ENCODE measurements around the gene CDH1. TPM values are rescaled to one million over a fixed set of nuclear protein-coding genes. Genes with fewer than 3 reads are reported as not detected.
A peak's percentile ranks its signal among the peaks of the same experiment; 100 is the strongest.
"Not testable (repeated sequence)": the region's sequence is repeated elsewhere in the genome, so short reads cannot be mapped to it uniquely, and the experiment has no call there.

Gene CDH1
- total RNA-seq, 2 experiments from 2014 or later = 4.5 to 9.1 TPM

GRCh38 chr16:68778551-68779231, 41.6 kb downstream of the CDH1 start:
- POLR2A ChIA-PET = no interaction called here
- Mint-ChIP-seq H3K9me3 (ENCODE audit: low read depth) (no peaks in the 10 kb centered on the region), H3K4me3 (no peak overlapping the region), H3K27ac (no peak overlapping the region), H3K27me3 (peaks cover 2% of the 10 kb centered on the region), H3K4me1 (peaks cover 13% of the 10 kb centered on the region), H3K36me3 (ENCODE audit: low read depth) (no peaks in the 10 kb centered on the region)
- DNase-seq (no peak), ATAC-seq (no peak)
- intact Hi-C loops (cut with DNase I, micrococcal nuclease) = no loop called here
- CTCF ChIA-PET = interaction anchor here (1.0 to 1.2 kb wide), 2 partner anchors 15 to 22 kb away, joined by 3 read pairs; no protein-coding TSS in a partner anchor

- ChIA-PET POLR2A (no interaction called here), CTCF (no interaction called here)
- peaks cover 4% of the 10 kb centered on the region for H3K27me3 Mint-ChIP-seq
These were observed 42.8 kb downstream of the CDH1 start for GRCh38 chr16:68779891-68780290.

GRCh38 chr16:68781784-68782183, 44.7 kb downstream of the CDH1 start:
- ChIA-PET POLR2A (no interaction called here), CTCF (no interaction called here)
- Mint-ChIP-seq H3K27ac (no peak overlapping the region), H3K4me1 (peaks cover 10% of the 10 kb centered on the region), H3K36me3 (ENCODE audit: low read depth) (no peaks in the 10 kb centered on the region), H3K27me3 (peaks cover 4% of the 10 kb centered on the region), H3K4me3 (no peak overlapping the region), H3K9me3 (ENCODE audit: low read depth) (no peaks in the 10 kb centered on the region)
- intact Hi-C loops (cut with DNase I, micrococcal nuclease) = loop anchor here in 1 of 2 experiments (2.0 kb wide), 1 partner anchor 25 kb away; no protein-coding TSS in a partner anchor
- ATAC-seq = no peak
- DNase-seq = no peak

More at GRCh38 chr16:68779891-68780290, 42.8 kb downstream of the CDH1 start:
- Mint-ChIP-seq H3K4me1 (peaks cover 13% of the 10 kb centered on the region), H3K9me3 (ENCODE audit: low read depth) (no peaks in the 10 kb centered on the region), H3K36me3 (ENCODE audit: low read depth) (no peaks in the 10 kb centered on the region), H3K27ac (no peak overlapping the region), H3K4me3 (no peak overlapping the region)
- DNase-seq (no peak), ATAC-seq (no peak)
- intact Hi-C loops (cut with DNase I, micrococcal nuclease) = no loop called here

- peaks cover 4% of the 10 kb centered on the region for H3K27me3 Mint-ChIP-seq
- ChIA-PET POLR2A (interaction anchor here (0.7 kb wide), 1 partner anchor 26 kb away, joined by 3 read pairs; no protein-coding TSS in a partner anchor), CTCF (interaction anchor here (1.0 kb wide), 1 partner anchor 11 kb away, joined by 3 read pairs; no protein-coding TSS in a partner anchor)
These were observed 45.4 kb downstream of the CDH1 start for GRCh38 chr16:68782198-68783174.

GRCh38 chr16:68784226-68784625, 47.1 kb downstream of the CDH1 start:
- Mint-ChIP-seq H3K27ac (no peak overlapping the region), H3K36me3 (ENCODE audit: low read depth) (no peaks in the 10 kb centered on the region), H3K9me3 (ENCODE audit: low read depth) (no peaks in the 10 kb centered on the region), H3K4me1 (peaks cover 7% of the 10 kb centered on the region), H3K4me3 (no peak overlapping the region), H3K27me3 (peaks cover 4% of the 10 kb centered on the region)
- intact Hi-C loops (cut with DNase I, micrococcal nuclease) = no loop called here
- DNase-seq (no peak), ATAC-seq (no peak)
- CTCF ChIA-PET = interaction anchor here (1.0 kb wide), 1 partner anchor 17 kb away, joined by 3 read pairs; no protein-coding TSS in a partner anchor
- POLR2A ChIA-PET = no interaction called here

More at GRCh38 chr16:68782198-68783174, 45.4 kb downstream of the CDH1 start:
- Mint-ChIP-seq H3K27ac (no peak overlapping the region), H3K4me3 (no peak overlapping the region), H3K9me3 (ENCODE audit: low read depth) (no peaks in the 10 kb centered on the region), H3K4me1 (peaks cover 7% of the 10 kb centered on the region), H3K36me3 (ENCODE audit: low read depth) (no peaks in the 10 kb centered on the region)
- intact Hi-C loops (cut with DNase I, micrococcal nuclease) = loop anchor here in 1 of 2 experiments (2.0 kb wide), 1 partner anchor 26 kb away; no protein-coding TSS in a partner anchor
- ATAC-seq (peak; percentile 65), DNase-seq (peak; percentile 24)

- Mint-ChIP-seq H3K4me3 (no peak overlapping the region), H3K4me1 (peaks cover 7% of the 10 kb centered on the region), H3K27me3 (peaks cover 4% of the 10 kb centered on the region), H3K27ac (no peak overlapping the region), H3K9me3 (ENCODE audit: low read depth) (no peaks in the 10 kb centered on the region), H3K36me3 (ENCODE audit: low read depth) (no peaks in the 10 kb centered on the region)
- ChIA-PET POLR2A (no interaction called here), CTCF (no interaction called here)
- DNase-seq (no peak), ATAC-seq (no peak)
- intact Hi-C loops (cut with DNase I, micrococcal nuclease) = no loop called here
These were observed 47.6 kb downstream of the CDH1 start for GRCh38 chr16:68784721-68785120.

GRCh38 chr16:68785715-68786114, 48.6 kb downstream of the CDH1 start:
- Mint-ChIP-seq H3K9me3 (ENCODE audit: low read depth) (no peaks in the 10 kb centered on the region), H3K36me3 (ENCODE audit: low read depth) (no peaks in the 10 kb centered on the region), H3K27me3 (peaks cover 4% of the 10 kb centered on the region), H3K27ac (no peak overlapping the region), H3K4me1 (peaks cover 7% of the 10 kb centered on the region), H3K4me3 (no peak overlapping the region)
- ATAC-seq = no peak
- CTCF ChIA-PET = no interaction called here
- POLR2A ChIA-PET = no interaction called here
- intact Hi-C loops (cut with DNase I, micrococcal nuclease) = no loop called here
- no peak for DNase-seq

- Mint-ChIP-seq H3K36me3 (ENCODE audit: low read depth) (no peaks in the 10 kb centered on the region), H3K27me3 (peaks cover 4% of the 10 kb centered on the region), H3K4me1 (peaks cover 7% of the 10 kb centered on the region), H3K27ac (no peak overlapping the region), H3K4me3 (no peak overlapping the region), H3K9me3 (ENCODE audit: low read depth) (no peaks in the 10 kb centered on the region)
- ChIA-PET POLR2A (interaction anchor here (0.6 kb wide), 1 partner anchor 21 kb away, joined by 3 read pairs; no protein-coding TSS in a partner anchor), CTCF (interaction anchor here (1.4 kb wide), 1 partner anchor 20 kb away, joined by 3 read pairs; no protein-coding TSS in a partner anchor)
- DNase-seq (no peak), ATAC-seq (no peak)
- intact Hi-C loops (cut with DNase I, micrococcal nuclease) = no loop called here
These were observed 49.8 kb downstream of the CDH1 start for GRCh38 chr16:68786685-68787418.

GRCh38 chr16:68787419-68787807, 50.3 kb downstream of the CDH1 start:
- POLR2A ChIA-PET; H3K27ac Mint-ChIP-seq; H3K36me3 Mint-ChIP-seq (ENCODE audit: low read depth); DNase-seq; H3K9me3 Mint-ChIP-seq (ENCODE audit: low read depth); H3K4me3 Mint-ChIP-seq; intact Hi-C loops (cut with DNase I, micrococcal nuclease); H3K27me3 Mint-ChIP-seq; ATAC-seq; H3K4me1 Mint-ChIP-seq: not testable (repeated sequence)
- CTCF ChIA-PET = interaction anchor here (1.4 kb wide), 1 partner anchor 19 kb away, joined by 3 read pairs; no protein-coding TSS in a partner anchor

GRCh38 chr16:68790130-68790761, 53.2 kb downstream of the CDH1 start:
- DNase-seq (no peak), ATAC-seq (no peak)
- ChIA-PET POLR2A (no interaction called here), CTCF (interaction anchor here (1.8 kb wide), 1 partner anchor 10 kb away, joined by 11 read pairs; no protein-coding TSS in a partner anchor)
- Mint-ChIP-seq H3K27me3 (peaks cover 7% of the 10 kb centered on the region), H3K4me3 (no peak overlapping the region), H3K27ac (no peak overlapping the region), H3K36me3 (ENCODE audit: low read depth) (no peaks in the 10 kb centered on the region), H3K9me3 (ENCODE audit: low read depth) (no peaks in the 10 kb centered on the region), H3K4me1 (no peaks in the 10 kb centered on the region)
- intact Hi-C loops (cut with DNase I, micrococcal nuclease) = no loop called here
